CD4-positive, alpha-beta memory T cell (primary cell): ENCODE results near the gene PEMT. TPM values are rescaled to one million over a fixed set of nuclear protein-coding genes. Genes with fewer than 3 reads are reported as not detected.

Experiments
- CTCF ChIA-PET: fragments of 350-600 bp; sonication (Branson Sonifier 250); formaldehyde crosslinking; loops from one replicate; lab custom pipeline; 2021; ENCODE audit warnings: inconsistent platforms; ENCODE audit not compliant: partially characterized antibody; lab: Charles Lee
- POLR2A ChIA-PET: fragments of 350-600 bp; sonication (Branson Sonifier 250); formaldehyde crosslinking; loops from one replicate; lab custom pipeline; 2021; ENCODE audit not compliant: partially characterized antibody; lab: Charles Lee
- DNase-seq, 5 donors: peaks; one replicate each; pipeline versions ENCODE4 v3.0.0 to v3.0.0-alpha.2; 2020 to 2022; ENCODE audit warnings: mixed read lengths in 1 of 5
- H3K27ac ChIP-seq: one replicate; pipeline ENCODE4 v1.7.0; 2013; ENCODE audit warnings: low read depth, low read length
- H3K27me3 ChIP-seq: 2 replicates; pipeline ENCODE4 v1.7.0; 2013; ENCODE audit warnings: mild to moderate bottlenecking, low read length, moderate library complexity; ENCODE audit not compliant: insufficient read depth
- H3K36me3 ChIP-seq: 2 replicates; pipeline ENCODE4 v1.7.0; 2013; ENCODE audit warnings: mild to moderate bottlenecking, low read length, moderate library complexity; ENCODE audit not compliant: insufficient read depth
- H3K4me1 ChIP-seq: 2 replicates; pipeline ENCODE4 v1.7.0; 2013; ENCODE audit warnings: mild to moderate bottlenecking, low read length, moderate library complexity; ENCODE audit not compliant: insufficient read depth
- H3K4me3 ChIP-seq, 2 donors: one replicate each; pipeline ENCODE4 v1.7.0; 2013; ENCODE audit warnings: low read length in 2 of 2, mild to moderate bottlenecking in 1 of 2
- H3K9me3 ChIP-seq, 2 donors: one replicate each; pipeline ENCODE4 v1.7.0; 2013; ENCODE audit warnings: low read length in 2 of 2, control low read depth in 1 of 2; ENCODE audit not compliant: control insufficient read depth in 1 of 2
- H3K27ac Mint-ChIP-seq, 7 donors: one replicate each; pipeline ENCODE4 v1.8.0; 2020 to 2021; ENCODE audit warnings: mixed read lengths in 7 of 7, mild to moderate bottlenecking in 6 of 7, inconsistent platforms in 3 of 7, moderate library complexity in 3 of 7
- H3K27me3 Mint-ChIP-seq, 2 donors: one replicate each; pipeline ENCODE4 v1.8.0; 2020 to 2021; ENCODE audit warnings: mixed read lengths in 2 of 2
- H3K36me3 Mint-ChIP-seq, 2 donors: one replicate each; pipeline ENCODE4 v1.8.0; 2020 to 2021; ENCODE audit warnings: mixed read lengths in 2 of 2, inconsistent platforms in 1 of 2, mild to moderate bottlenecking in 1 of 2
- H3K4me1 Mint-ChIP-seq, 4 donors: one replicate each; pipeline ENCODE4 v1.8.0; 2020 to 2021; ENCODE audit warnings: mixed read lengths in 4 of 4, mild to moderate bottlenecking in 1 of 4
- H3K4me3 Mint-ChIP-seq, 8 donors: one replicate each; pipeline ENCODE4 v1.8.0; 2020 to 2021; ENCODE audit warnings: mixed read lengths in 8 of 8, mild to moderate bottlenecking in 7 of 8, moderate library complexity in 6 of 8, inconsistent platforms in 3 of 8
- H3K9me3 Mint-ChIP-seq, 8 donors: one replicate each; pipeline ENCODE4 v1.8.0; 2020 to 2021; ENCODE audit warnings: mixed read lengths in 8 of 8, mild to moderate bottlenecking in 5 of 8, inconsistent platforms in 3 of 8, moderate library complexity in 1 of 8
- intact Hi-C: fragments of 100-400 bp; cut with micrococcal nuclease; formaldehyde crosslinking; loops from one replicate; pipeline ENCODE4 v1.15.1; 2023
- polyA plus RNA-seq, 2 donors: library from polyadenylated mRNA; unstranded; fragments of 300-500 nt; fragmentation: Illumina TruSeq; gene quantifications; one replicate each; pipeline ENCODE4 v1.2.3, GENCODE V29; 2021
- total RNA-seq, 2 experiments: library from RNA; stranded (reverse); gene quantifications; one replicate each; pipeline ENCODE4 v1.2.3, GENCODE V29; 2021

The PEMT gene
- total and polyA plus RNA-seq, 4 experiments from 2014 or later, result 11.6 to 39.0 (median 19.5) TPM

DNA sequence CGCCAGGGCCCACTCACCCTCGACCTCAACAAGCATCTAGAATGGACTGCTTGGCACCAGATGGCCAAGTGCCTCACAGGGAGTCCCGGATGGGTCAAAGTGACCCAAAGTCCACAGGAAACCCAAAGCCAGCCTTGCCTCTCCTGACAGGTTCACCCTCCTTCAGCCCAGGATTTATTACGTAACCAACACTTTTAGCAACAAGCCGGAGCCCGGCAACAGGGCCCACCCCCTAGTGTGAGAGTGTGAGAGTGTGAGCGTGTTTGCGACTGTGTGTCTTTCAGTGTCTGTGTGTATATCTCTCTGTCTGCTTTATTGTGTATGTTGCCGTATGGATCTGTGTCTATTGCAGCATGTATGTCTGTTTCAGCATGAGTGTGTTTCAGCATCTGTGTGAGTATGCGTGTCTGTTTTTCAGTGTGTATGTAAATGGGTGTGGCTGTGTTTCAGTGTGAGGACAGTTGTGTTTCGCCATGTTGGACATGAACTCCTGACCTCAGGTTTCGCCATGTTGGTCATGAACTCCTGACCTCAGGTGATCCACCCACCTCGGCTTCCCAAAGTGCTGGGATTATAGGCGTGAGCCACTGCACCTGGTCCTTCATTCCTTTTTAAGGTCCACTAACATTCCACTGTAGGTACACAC lies 13.7 kb upstream of the PEMT start:
- H3K27ac ChIP-seq, result no peak overlapping the region
- Mint-ChIP-seq H3K27me3 (no peaks in the 10 kb centered on the region), H3K27ac (no peak overlapping the region), H3K9me3 (no peaks in the 10 kb centered on the region), H3K4me1 (no peaks in the 10 kb centered on the region), H3K36me3 (no peaks in the 10 kb centered on the region), H3K4me3 (no peak overlapping the region)
- CTCF ChIA-PET, result no interaction called here
- H3K36me3 ChIP-seq, result no peaks in the 10 kb centered on the region
- no peak overlapping the region for H3K4me3 ChIP-seq
- no peaks in the 10 kb centered on the region for H3K27me3 ChIP-seq
- DNase-seq, result no peak
- intact Hi-C loops, result no loop called here
- H3K4me1 ChIP-seq, result no peaks in the 10 kb centered on the region
- POLR2A ChIA-PET, result no interaction called here
- no peaks in the 10 kb centered on the region for H3K9me3 ChIP-seq

- Histone ChIP-seq H3K4me1 (no peaks in the 10 kb centered on the region), H3K4me3 (no peak overlapping the region), H3K27ac (no peak overlapping the region), H3K9me3 (no peaks in the 10 kb centered on the region), H3K36me3 (no peaks in the 10 kb centered on the region), H3K27me3 (no peaks in the 10 kb centered on the region)
- Mint-ChIP-seq H3K4me3 (no peak overlapping the region), H3K27ac (no peak overlapping the region), H3K4me1 (no peaks in the 10 kb centered on the region), H3K27me3 (no peaks in the 10 kb centered on the region), H3K9me3 (no peaks in the 10 kb centered on the region), H3K36me3 (no peaks in the 10 kb centered on the region)
- CTCF ChIA-PET, result no interaction called here
- no peak for DNase-seq
- intact Hi-C loops, result no loop called here
- POLR2A ChIA-PET, result interaction anchor here (0.6 kb wide), 1 partner anchor 1253 kb away, joined by 3 read pairs; no protein-coding TSS in a partner anchor
Observed at GRCh38 chr17:17603895-17604225, 12.4 kb upstream of the PEMT start.

- Histone ChIP-seq H3K9me3 (no peaks in the 10 kb centered on the region), H3K36me3 (no peaks in the 10 kb centered on the region), H3K4me3 (no peak overlapping the region), H3K4me1 (no peaks in the 10 kb centered on the region), H3K27me3 (no peaks in the 10 kb centered on the region), H3K27ac (no peak overlapping the region)
- no peaks in the 10 kb centered on the region for H3K27me3 Mint-ChIP-seq
- ChIA-PET POLR2A (interaction anchor here (0.6 kb wide), 1 partner anchor 1252 kb away, joined by 3 read pairs; no protein-coding TSS in a partner anchor), CTCF (interaction anchor here (1.2 kb wide), 1 partner anchor 11 kb away, joined by 3 read pairs; no protein-coding TSS in a partner anchor)
- H3K4me3 Mint-ChIP-seq, result no peak overlapping the region
- no peaks in the 10 kb centered on the region for H3K4me1 Mint-ChIP-seq
- no peaks in the 10 kb centered on the region for H3K9me3 Mint-ChIP-seq
- H3K36me3 Mint-ChIP-seq, result no peaks in the 10 kb centered on the region
- no peak for DNase-seq
- intact Hi-C loops, result no loop called here
- H3K27ac Mint-ChIP-seq, result no peak overlapping the region
Observed at GRCh38 chr17:17603178-17603894, 11.8 kb upstream of the PEMT start.

DNA sequence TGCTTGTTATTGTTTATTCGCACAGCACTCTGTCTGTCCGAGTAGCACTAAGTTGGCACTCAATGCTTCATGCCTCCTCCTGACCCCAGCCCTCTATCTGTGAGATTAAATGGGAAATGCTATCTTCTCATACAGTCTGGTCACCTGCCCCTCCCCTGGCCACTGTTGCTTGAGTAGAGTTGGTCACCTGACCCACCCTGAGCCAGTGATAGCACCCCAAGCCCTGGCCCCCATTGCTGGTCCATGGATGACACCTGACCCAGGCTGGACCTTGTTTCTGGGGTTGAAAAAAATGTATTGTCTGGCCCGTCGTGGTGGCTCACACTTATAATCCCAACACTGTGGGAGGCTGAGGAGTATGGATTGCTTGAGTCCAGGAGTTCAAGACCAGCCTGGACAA lies 8.5 kb upstream of the PEMT start:
- no peaks in the 10 kb centered on the region for H3K36me3 ChIP-seq
- H3K4me3 Mint-ChIP-seq, result no peak overlapping the region
- H3K4me3 ChIP-seq, result no peak overlapping the region
- no peaks in the 10 kb centered on the region for H3K4me1 ChIP-seq
- ChIA-PET POLR2A (no interaction called here), CTCF (no interaction called here)
- H3K27ac Mint-ChIP-seq, result no peak overlapping the region
- no peak overlapping the region for H3K27ac ChIP-seq
- no peaks in the 10 kb centered on the region for H3K36me3 Mint-ChIP-seq
- no peaks in the 10 kb centered on the region for H3K27me3 Mint-ChIP-seq
- no peak for DNase-seq
- intact Hi-C loops, result no loop called here
- H3K27me3 ChIP-seq, result no peaks in the 10 kb centered on the region
- H3K4me1 Mint-ChIP-seq, result no peaks in the 10 kb centered on the region
- H3K9me3 ChIP-seq, result no peaks in the 10 kb centered on the region
- no peaks in the 10 kb centered on the region for H3K9me3 Mint-ChIP-seq

DNA sequence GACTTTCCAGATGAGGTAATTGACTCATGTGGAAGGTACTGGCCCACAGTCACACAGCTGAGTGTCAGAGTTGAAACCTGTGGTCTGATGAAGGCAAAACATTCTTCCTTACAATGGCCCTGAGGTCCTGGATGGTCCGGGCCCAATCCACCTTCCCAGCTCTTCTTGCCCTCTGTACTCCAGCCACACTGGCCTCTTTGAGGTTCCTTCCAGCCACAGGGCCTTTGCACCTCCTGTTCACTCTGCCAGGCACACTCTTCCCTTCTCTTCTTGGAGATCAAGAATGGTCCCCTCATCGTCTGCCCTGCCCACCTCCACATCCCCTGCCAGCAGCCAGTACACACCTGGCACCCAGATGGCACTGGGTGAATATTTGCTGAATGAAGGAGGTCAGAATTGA lies 6.5 kb upstream of the PEMT start:
- POLR2A ChIA-PET, result no interaction called here
- intact Hi-C loops, result no loop called here

DNA sequence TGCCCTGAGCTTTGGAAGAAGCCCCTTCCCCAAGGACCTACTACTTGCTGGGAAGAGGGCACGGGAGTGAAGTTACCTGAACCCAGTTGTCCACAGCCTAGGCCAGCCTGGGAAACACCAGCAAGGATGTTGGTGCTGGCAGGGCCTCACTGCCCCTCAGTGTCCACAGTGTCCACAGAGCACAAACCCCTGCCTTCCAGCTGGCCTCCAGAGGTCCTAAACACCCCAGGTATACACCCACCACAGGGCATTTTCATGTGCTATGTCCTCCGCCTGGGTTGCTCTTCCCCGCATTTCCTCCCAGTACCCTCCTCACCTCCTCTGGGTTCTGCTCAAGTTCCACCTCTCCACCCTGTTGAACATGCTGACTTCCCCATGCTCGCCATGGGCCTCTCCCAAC lies 4.2 kb upstream of the PEMT start:
- Histone ChIP-seq H3K4me1 (peaks cover 15% of the 10 kb centered on the region), H3K4me3 (no peak overlapping the region), H3K36me3 (no peaks in the 10 kb centered on the region), H3K27ac (no peak overlapping the region), H3K9me3 (no peaks in the 10 kb centered on the region), H3K27me3 (no peaks in the 10 kb centered on the region)
- H3K36me3 Mint-ChIP-seq, result peaks cover 0 to 6% of the 10 kb centered on the region in 2 donors
- peak overlapping the region in 1 of 8 donors; percentile 11 for H3K4me3 Mint-ChIP-seq
- intact Hi-C loops, result no loop called here
- no peak overlapping the region for H3K27ac Mint-ChIP-seq
- ChIA-PET POLR2A (no interaction called here), CTCF (no interaction called here)
- H3K9me3 Mint-ChIP-seq, result no peaks in the 10 kb centered on the region
- H3K4me1 Mint-ChIP-seq, result peaks cover 6 to 18% (median 12%) of the 10 kb centered on the region in 4 donors
- no peak for DNase-seq
- H3K27me3 Mint-ChIP-seq, result no peaks in the 10 kb centered on the region

More for the DNA sequence above, 6.5 kb upstream of the PEMT start:
- CTCF ChIA-PET, result interaction anchor here (1.0 to 1.2 kb wide), 2 partner anchors 12 to 67 kb away, joined by 3 to 4 read pairs; no protein-coding TSS in a partner anchor
- Histone ChIP-seq H3K9me3 (no peaks in the 10 kb centered on the region), H3K4me1 (peaks cover 1% of the 10 kb centered on the region), H3K36me3 (no peaks in the 10 kb centered on the region), H3K27ac (no peak overlapping the region), H3K27me3 (no peaks in the 10 kb centered on the region), H3K4me3 (no peak overlapping the region)
- no peak overlapping the region for H3K4me3 Mint-ChIP-seq
- H3K9me3 Mint-ChIP-seq, result no peaks in the 10 kb centered on the region
- DNase-seq, result no peak
- no peak overlapping the region for H3K27ac Mint-ChIP-seq
- H3K36me3 Mint-ChIP-seq, result no peaks in the 10 kb centered on the region
- no peaks in the 10 kb centered on the region for H3K27me3 Mint-ChIP-seq
- peaks cover 0 to 1% (median 0%) of the 10 kb centered on the region in 4 donors for H3K4me1 Mint-ChIP-seq

- H3K4me3 Mint-ChIP-seq, result peak overlapping the region in 3 of 8 donors; percentile 30 to 96 (median 94)
- H3K27me3 ChIP-seq, result no peaks in the 10 kb centered on the region
- peaks cover 11 to 25% (median 18%) of the 10 kb centered on the region in 4 donors for H3K4me1 Mint-ChIP-seq
- H3K9me3 Mint-ChIP-seq, result no peaks in the 10 kb centered on the region
- H3K4me3 ChIP-seq, result no peak overlapping the region
- POLR2A ChIA-PET, result interaction anchor here (3.5 kb wide), 1 partner anchor 20 kb away, joined by 12 read pairs; no protein-coding TSS in a partner anchor
- no peaks in the 10 kb centered on the region for H3K9me3 ChIP-seq
- peaks cover 0 to 6% of the 10 kb centered on the region in 2 donors for H3K36me3 Mint-ChIP-seq
- DNase-seq, result no peak
- H3K4me1 ChIP-seq, result peaks cover 21% of the 10 kb centered on the region
- H3K27ac ChIP-seq, result no peak overlapping the region
- peak overlapping the region in 2 of 7 donors; percentile 35 to 68 for H3K27ac Mint-ChIP-seq
- H3K27me3 Mint-ChIP-seq, result no peaks in the 10 kb centered on the region
- CTCF ChIA-PET, result no interaction called here
- intact Hi-C loops, result loop anchor here (5.0 kb wide), 1 partner anchor 159 kb away; no protein-coding TSS in a partner anchor
- no peaks in the 10 kb centered on the region for H3K36me3 ChIP-seq
Observed at GRCh38 chr17:17593222-17593620, 1.7 kb upstream of the PEMT start.
